Stimulated activated CD4-positive, alpha-beta T cell treated with anti-CD3 and anti-CD28 coated beads, Interleukin-1b, Interleukin-23, amount 100 ng/mL, for 48 hours (primary cell): ENCODE measurements around the gene GALNT15.
A peak's percentile ranks its signal among the peaks of the same experiment; 100 is the strongest.

Experiments used
- DNase-seq: peaks from one replicate; pipeline ENCODE4 v3.0.0-alpha.2; 2020

Gene GALNT15

DNA sequence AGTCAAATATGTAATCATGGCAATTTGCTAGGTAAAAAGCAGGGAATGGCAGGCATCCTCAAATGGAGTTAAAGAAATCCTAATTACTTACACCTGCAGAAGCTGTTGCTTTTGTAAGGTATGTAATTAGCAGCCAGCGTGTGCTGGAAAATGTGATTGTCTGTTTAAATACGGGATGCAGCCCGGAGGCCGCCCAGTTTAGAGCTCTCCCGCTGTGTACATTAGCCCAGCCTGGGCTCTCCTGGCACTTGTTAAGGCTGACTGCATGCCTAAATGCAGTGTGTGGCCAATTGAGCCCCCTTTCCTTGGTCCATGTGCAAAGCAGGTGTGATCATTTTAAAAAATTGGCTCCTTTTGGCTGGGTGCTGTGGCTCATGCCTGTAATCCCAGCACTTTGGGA is 81.2 kb downstream of the GALNT15 start:
- no peak for DNase-seq

DNA sequence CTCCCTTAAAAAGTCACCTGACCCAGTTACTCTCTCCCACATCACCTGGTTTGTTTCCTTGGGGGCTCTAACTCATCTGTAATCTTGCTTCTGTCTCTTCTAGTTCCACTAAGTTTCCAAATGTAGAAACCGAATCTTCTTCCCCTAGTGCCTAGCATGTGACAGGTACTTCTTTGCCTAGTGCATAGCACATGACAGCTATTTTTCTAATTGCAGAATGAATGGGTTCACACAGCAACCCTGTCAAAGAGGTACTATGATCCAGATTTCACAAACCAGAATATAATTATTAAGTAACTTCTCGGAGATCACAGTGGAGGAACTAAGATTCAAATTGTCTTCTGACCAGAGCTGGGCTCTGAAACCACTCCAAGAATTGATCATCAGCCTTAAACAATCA is 82.8 kb downstream of the GALNT15 start:
- no peak for DNase-seq

DNA sequence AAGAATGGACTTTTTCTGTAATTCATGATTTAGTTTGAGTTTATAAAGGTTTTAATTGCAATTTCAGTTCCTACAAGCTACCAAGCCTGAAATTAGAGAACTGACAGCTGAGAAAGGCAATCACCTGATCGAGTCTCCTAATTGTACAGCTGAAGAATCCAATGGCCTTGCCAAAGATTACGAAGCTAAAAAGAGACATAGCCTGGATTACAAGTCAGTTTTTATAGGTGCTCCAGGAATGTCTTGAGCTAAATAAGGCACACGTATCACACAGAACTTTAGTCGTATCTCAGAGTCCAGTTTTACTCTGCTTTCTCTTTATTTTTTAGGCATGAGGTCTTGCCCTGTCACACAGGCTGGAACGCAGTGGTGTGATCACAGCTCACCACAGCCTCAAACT is 83.7 kb downstream of the GALNT15 start:
- no peak for DNase-seq

DNA sequence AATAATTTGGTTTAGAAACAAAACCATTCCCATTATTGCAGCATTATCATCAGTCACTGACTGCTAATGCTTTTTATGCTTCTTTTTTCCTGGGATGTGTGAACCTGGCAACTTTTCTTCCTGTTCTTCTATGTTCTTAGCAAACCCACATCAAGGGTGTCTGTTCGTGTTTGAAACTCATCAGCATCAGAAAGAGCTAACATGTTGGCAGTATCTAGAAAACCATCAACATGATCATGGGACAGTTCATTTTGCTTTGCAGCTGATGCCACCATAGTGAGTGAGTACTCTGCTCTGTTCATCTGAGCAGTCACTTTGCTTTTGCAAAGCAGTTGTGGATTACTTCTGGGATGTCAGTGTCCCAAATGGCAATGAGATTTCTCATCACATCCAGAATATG is 84.4 kb downstream of the GALNT15 start:
- DNase-seq: no peak

DNA sequence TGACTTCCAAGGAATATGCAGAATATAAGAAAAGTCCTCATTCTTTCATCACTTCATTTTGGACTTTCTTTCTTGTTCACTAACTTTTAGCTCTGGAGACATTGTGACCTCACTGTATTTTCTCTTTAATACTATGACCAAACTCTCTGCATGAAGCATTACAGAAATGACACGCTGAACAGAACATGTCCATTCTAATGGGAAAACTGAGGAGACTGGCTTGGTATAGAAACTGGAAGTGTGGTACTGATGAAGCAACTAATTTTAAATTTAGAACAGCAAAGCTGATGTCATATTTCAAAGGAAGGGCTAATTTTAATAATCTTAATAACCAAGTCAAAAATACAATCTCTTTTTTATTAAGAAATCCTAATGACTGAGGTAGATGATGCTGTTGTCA is 85.6 kb downstream of the GALNT15 start:
- DNase-seq: no peak

DNA sequence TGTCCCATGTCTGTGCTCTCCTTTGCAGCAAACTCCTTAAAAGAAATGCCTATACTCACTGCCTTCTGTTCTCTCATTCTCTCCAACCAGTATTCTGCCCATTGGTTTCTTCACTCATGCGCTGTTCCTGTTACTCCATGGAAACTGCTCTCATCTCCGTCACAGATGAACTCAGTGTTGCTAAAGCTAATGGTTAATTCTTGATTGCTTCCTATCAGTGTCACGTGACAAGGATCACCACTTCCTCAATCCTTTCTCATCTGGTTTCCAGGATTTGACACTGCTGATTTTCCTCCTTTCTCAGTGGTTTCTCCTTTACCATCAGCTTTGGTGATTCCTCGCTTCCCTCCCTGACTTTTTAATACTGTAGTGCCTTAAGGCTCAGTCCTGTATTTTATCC is 87.7 kb downstream of the GALNT15 start:
- DNase-seq: no peak

DNA sequence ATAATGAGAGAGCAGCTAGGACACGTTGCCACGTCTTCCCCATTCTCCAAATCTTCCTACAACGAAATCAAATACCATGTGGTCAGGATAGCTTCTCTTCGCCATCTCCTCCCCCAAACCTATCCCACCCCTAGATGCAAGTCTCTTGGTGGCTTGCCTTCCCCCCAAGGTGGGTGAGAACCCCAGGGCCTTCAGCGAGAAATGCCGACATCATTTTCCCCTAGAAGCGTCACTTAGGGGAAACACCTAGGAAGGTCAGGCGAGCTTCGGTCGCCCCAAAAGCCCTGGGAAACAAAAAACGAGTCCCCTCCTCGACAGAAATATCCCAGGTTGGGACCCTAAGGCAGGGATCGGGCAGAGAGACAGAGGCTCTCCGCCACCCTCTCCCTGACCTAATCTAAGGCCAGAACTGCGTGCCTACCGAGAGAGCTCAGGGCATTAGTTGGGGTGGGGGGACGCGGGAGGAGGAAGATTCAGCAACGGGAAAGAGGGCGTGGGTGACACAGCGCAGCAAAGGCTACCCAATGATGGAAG is 89.8 kb downstream of the GALNT15 start:
- no peak for DNase-seq

DNA sequence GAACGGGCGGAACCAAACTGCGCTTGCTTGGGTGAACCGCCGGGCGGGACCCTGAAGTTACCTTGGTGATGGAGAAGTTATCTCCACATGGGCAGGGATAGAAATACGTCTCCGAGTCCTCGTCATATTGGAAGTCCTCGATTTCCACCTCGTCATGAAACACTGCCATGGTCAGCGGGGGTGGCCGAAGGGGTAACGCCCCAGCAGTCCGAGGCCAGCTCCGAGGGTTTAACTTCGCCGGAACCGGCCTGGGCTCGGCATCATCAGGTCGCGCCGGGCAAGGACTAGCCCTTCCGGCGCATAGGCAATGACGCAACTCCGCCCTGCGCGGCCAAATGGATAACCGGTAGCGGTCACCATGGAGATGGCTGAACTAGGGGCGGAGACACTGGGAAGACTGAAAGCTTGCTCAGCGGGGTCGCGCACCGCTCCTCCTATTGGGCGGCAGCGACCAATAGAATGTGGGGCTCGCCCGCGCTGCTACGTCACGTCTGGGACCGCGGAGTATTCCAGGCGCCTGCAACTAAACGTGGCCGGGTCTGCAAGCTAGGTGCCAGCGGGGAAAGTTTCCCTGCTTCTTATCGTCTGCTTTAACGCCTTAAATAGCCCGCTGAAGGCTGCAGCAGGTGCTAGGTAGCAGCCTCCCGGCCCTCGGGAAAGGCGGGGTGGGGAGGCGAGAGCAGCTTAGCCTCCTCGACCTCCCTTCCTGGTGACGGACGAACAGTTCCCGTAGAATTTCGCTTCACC is 90.4 kb downstream of the GALNT15 start, which contains the start of the genes DPH3 and OXNAD1:
Gene DPH3, minus strand, starts transcription at position 236 of the 747 bp plus-strand sequence. Its CDS starts 67 bp downstream, at position 169.
Gene OXNAD1, plus strand, starts transcription at position 505 of the 747 bp plus-strand sequence. CDS start 5,741 bp downstream, outside the sequence.
- peak; percentile 100 for DNase-seq

DNA sequence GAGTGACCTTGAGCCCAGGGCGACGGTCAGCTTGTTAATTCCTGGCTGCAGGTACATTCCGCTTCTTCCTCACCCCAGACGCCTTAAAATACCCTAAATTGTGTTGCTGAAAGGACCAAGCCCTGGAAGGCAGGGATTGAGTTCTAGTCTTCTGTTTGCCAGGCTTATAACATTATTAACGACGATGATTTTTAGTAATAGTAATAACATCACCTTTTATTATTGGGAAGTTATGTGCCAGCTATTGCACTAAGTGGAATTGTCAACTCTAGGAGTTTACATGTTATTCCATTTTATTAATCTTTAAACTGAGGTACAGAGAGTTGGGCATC is 90.9 kb downstream of the GALNT15 start:
- no peak for DNase-seq

DNA sequence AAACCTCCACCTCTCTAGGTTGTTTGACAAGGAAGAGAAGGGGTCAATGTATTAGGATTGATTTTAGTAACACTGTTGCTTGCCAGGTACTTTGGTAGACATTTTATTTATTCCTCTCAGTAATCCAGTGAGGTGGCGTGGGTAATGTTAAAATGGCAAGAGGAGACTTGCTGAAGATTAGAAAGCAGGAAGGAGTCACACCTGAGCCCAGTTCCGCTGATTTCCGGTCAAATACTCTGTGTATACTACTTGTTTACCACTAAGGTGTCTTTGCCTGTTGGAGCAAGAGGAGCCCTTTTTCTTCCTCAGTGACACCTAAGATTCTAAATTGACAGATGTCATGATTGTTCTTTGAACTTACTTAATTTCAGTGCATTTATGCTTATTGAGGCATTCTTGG is 92.2 kb downstream of the GALNT15 start:
- DNase-seq: no peak

DNA sequence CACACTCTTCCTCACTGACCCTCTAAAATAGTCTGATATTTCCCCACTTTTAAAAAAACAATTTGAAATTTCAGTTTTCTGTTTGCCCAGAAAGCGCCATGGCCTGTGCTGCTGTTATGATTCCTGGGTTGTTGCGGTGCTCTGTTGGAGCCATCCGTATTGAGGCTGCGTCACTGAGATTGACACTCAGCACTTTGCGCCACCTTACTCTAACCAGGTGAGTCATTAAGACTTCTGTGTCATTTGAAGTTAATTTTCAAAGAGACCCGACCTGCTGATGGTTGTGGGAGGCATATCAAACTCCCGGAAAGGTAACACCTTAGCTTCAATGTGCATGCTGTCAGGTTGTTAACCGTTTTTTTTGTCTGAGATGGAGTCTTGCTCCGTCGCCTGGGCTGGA is 96.4 kb downstream of the GALNT15 start:
- DNase-seq: no peak

DNA sequence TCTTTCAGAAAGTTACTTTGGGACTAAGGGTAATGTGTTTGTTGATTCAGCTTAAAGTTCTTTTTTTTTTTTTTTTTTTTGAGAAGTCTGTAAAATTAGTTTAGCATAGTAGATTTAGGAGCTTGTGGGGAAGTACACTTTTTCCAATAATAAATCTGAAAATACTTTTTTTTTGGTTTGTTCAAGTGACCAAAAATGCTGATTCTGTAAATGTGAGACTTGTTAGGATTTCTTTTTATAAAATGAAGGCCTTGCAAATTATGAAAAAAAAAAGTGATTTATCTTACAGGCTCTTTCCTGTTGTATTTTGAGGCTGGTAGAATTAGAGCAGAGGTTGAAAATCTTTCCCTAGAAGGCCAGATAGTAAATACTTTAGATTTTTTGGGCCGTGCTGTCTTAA is 98.1 kb downstream of the GALNT15 start:
- DNase-seq: no peak

DNA sequence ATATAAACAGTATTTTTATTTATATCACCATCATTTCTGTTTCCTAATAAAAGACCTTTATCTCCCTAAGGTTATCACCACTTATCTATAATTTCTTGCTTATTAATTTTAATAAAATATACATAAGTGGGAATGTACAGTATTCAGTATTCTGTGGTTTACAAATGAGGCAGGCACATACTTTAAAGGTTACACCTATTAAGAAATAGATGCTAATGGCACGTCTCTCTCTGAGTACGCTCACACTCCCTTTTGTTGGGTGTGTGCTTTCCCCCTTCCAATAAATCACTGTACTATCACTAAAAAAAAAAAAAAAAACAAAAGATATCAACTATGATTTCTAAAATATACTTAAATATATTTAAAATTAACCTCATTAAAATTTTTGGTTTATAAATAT is 99.4 kb downstream of the GALNT15 start:
- DNase-seq: no peak

DNA sequence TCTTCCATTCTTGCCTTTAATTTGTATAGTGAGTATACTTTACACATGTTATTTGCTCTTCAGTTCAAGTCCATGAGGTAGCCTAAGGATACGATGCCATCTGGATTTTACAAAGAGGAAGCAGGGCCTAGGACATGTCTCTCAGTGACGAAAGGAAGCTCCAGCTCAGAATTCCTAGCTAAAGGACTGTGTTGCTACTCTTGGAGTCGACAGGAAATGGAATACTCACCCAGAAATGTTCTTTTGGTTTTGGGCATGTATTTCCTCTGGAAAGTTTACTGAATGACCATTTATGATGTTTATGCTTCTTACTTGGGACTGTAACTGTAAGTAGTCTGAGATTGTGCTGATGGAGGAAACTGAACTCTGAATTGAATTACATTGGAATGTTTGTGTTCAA is 103.0 kb downstream of the GALNT15 start:
- no peak for DNase-seq

DNA sequence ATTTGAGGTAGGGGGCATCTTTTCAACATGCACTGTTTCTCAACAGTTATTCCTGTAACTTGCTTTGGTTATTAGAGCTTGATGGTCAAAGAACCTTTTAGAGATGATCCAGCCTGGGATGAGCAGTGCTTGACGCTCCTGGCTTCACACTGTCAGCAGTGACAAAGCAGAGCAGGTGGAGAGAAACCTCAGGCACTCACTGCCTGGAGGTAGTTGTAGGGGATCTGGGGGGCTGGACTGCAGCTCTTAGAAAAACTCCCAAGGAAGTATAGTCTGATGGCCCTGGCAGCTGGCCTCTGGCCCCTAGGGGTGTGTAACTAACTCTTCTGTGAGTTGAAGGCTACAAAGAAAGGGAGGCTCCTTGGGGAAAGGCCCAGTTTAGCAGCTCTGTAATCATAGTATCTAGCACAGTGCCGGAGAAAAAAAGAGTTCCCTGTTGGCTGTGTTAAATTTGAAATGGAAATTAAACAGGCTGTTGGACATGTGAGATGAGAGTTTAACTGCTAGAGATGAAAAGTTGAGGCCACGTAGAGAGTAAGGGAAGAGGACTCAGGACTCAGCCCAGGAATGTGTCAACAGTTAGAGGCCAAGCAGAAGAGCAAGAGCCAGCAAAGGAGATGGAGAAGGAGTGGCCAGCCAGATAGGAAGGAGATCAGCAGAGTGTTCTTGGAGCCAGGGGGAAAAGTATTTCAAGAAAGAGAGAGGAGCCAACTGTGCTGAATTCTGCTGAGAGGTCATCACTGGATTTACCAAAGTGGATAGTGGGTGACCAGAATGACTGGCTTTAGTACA is 104.7 kb downstream of the GALNT15 start:
- DNase-seq: no peak

DNA sequence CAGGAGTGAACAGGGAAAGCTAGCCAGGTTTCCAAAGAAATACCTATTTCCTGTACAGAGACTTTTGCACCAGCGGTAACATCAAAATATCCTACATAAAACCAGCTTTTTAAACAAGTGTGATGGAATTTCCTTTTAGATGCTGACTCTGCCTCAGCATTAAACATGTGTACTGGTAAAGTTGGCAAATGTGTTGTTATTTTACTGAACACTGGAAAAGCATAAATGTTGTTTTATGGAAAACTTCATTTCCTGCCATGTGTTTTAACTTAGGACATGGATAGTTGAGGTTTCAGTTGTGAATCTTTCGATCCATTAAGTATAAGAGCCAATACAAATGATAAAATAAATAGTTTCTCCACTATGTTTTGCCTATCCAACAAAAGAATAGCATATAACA is 106.2 kb downstream of the GALNT15 start:
- DNase-seq: no peak
